Nasal cavity respiratory epithelium epithelial cell of viscerocranial mucosa (primary cell): Measurements from ENCODE around the gene WDR12. TPM values are rescaled to one million over a fixed set of nuclear protein-coding genes. Genes with fewer than 3 reads are reported as not detected.

Experiments
- total RNA-seq: library from RNA; depleted of rRNA; stranded (reverse); fragments of >200 nt; gene quantifications from 2 replicates; pipeline ENCODE4 v1.2.3, GENCODE V29; 2014

The WDR12 gene
- 32.5 and 59.7 TPM in 2 replicates for total RNA-seq

GRCh38 chr2:202911512-202912341 lies at the start of gene WDR12, which contains the start of gene CARF:
Gene WDR12 (minus strand): TSS chr2:202911673. CDS start chr2:202911476, 197 bp downstream.
Gene CARF (plus strand): TSS chr2:202912275. CDS start chr2:202941903, 29,628 bp downstream.

GRCh38 chr2:202871300-202872141 lies 40.0 kb downstream of the WDR12 start, which contains the start of gene ICA1L:
Gene ICA1L (minus strand): TSS chr2:202871766. CDS start chr2:202829009, 42,757 bp downstream.

Other genes with a start within 250 kb of the WDR12 start
- gene ICA1L, start 39.9 kb downstream of the WDR12 start, total RNA-seq = 1.4 and 2.1 TPM in 2 replicates
- 4.1 and 6.3 TPM in 2 replicates for gene CARF, start 602 bp upstream of the WDR12 start, total RNA-seq
- gene NBEAL1, start 103.2 kb upstream of the WDR12 start, total RNA-seq = 36.6 and 60.0 TPM in 2 replicates